Chondrocyte (in vitro differentiated cells): ENCODE measurements around the gene WIPF1. TPM values are rescaled to one million over a fixed set of nuclear protein-coding genes. Genes with fewer than 3 reads are reported as not detected.

Source experiments
- total RNA-seq: library from RNA; stranded (reverse); gene quantifications from 3 replicates; pipeline ENCODE4 v1.2.1, GENCODE V29; 2021

WIPF1 gene
- total RNA-seq, 1 donor from 2014 or later = 60.0 TPM

Other genes with a start within 250 kb of the WIPF1 start
- gene SCRN3, start 202.1 kb downstream of the WIPF1 start, total RNA-seq = 23.7 to 35.8 TPM (median 26.7 TPM) in 3 replicates
- gene GPR155, start 110.8 kb downstream of the WIPF1 start, total RNA-seq = 11.6 to 15.3 TPM (median 12.8 TPM) in 3 replicates
- gene CHRNA1, start 166.7 kb upstream of the WIPF1 start, total RNA-seq = 0.30 to 1.3 TPM (median 0.38 TPM) in 3 replicates